Measurements from ENCODE around the gene OSBP.

DNA sequence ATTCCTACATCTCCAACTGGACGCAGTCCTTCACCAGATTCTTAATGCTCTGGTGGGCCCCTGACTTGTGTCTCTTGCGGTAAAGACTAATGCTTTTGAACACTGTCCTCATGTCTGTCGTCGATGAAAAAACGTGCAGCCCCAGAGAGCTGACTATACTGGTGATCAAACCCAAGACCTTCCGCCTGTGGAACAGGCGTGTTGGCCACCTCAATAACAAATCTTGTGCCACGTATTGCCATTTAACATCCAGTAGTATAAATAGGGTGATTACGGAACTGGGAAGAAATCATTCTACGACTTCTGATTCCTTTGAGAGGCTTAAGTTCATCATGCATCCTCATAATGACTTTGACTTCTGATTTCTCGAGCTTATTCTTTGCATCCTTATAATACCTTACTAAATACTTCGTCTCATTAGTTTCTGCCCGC, 58.6 kb downstream of the OSBP start:
- TF ChIP-seq EZH2 (IDR thresholded peaks at IDR 0.05; ENCODE audit: insufficient read depth, poor library complexity, severe bottlenecking) (no peak), EZH2phosphoT487 (IDR thresholded peaks at IDR 0.05; ENCODE audit: insufficient read depth, low read depth) (no peak)

Measured in GM23248 (cell line).